GM12864 (cell line): Measurements from ENCODE around the gene CLSTN2.

Experiments used
- DNase-seq: peaks from one replicate; pipeline ENCODE4 v3.0.0-alpha.2; 2011; ENCODE audit warnings: low read depth
- H3K4me3 ChIP-seq: 2 replicates; pipeline ENCODE4 v1.5.1; 2011; ENCODE audit warnings: mild to moderate bottlenecking, low read depth, low read length, control low read depth
- TF ChIP-seq, protein P1 (sequence below): IDR thresholded peaks from 2 replicates; pipeline ENCODE4 v1.5.1; 2011; ENCODE audit warnings: low read depth, mild to moderate bottlenecking, moderate library complexity, low read length, control low read depth, inconsistent platforms; ENCODE audit errors: missing control alignments

CLSTN2 gene

GRCh38 chr3:140397847-140398246 lies 462.9 kb downstream of the CLSTN2 start:
- TF ChIP-seq, protein P1, sequence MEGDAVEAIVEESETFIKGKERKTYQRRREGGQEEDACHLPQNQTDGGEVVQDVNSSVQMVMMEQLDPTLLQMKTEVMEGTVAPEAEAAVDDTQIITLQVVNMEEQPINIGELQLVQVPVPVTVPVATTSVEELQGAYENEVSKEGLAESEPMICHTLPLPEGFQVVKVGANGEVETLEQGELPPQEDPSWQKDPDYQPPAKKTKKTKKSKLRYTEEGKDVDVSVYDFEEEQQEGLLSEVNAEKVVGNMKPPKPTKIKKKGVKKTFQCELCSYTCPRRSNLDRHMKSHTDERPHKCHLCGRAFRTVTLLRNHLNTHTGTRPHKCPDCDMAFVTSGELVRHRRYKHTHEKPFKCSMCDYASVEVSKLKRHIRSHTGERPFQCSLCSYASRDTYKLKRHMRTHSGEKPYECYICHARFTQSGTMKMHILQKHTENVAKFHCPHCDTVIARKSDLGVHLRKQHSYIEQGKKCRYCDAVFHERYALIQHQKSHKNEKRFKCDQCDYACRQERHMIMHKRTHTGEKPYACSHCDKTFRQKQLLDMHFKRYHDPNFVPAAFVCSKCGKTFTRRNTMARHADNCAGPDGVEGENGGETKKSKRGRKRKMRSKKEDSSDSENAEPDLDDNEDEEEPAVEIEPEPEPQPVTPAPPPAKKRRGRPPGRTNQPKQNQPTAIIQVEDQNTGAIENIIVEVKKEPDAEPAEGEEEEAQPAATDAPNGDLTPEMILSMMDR: no peak
- no peak for DNase-seq
- no peak overlapping the region for H3K4me3 ChIP-seq

- TF ChIP-seq, protein P1: no peak
- DNase-seq: no peak
These were observed 463.4 kb downstream of the CLSTN2 start for GRCh38 chr3:140398387-140398786.

GRCh38 chr3:140399871-140400270 lies 464.9 kb downstream of the CLSTN2 start:
- TF ChIP-seq, protein P1: no peak
- no peak overlapping the region for H3K4me3 ChIP-seq
- DNase-seq: no peak

More at GRCh38 chr3:140398387-140398786, 463.4 kb downstream of the CLSTN2 start:
- H3K4me3 ChIP-seq: no peak overlapping the region

- no peak for DNase-seq
- TF ChIP-seq, protein P1: no peak
- no peak overlapping the region for H3K4me3 ChIP-seq
These were observed 468.1 kb downstream of the CLSTN2 start for GRCh38 chr3:140403079-140403478.

DNA sequence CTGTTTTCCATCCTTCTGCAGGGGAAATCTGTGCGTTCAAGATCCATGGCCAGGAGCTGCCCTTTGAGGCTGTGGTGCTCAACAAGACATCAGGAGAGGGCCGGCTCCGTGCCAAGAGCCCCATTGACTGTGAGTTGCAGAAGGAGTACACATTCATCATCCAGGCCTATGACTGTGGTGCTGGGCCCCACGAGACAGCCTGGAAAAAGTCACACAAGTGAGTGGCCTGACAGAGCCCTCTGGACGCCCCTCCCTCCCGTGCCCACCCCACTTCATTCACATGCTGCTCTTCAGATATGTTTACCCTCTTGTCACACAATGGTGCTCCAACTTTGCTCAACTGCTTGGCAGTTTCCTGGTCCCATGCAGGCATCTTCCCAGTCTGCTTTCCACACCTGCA lies 468.6 kb downstream of the CLSTN2 start:
- TF ChIP-seq, protein P1: no peak
- no peak for DNase-seq
- H3K4me3 ChIP-seq: no peak overlapping the region

DNA sequence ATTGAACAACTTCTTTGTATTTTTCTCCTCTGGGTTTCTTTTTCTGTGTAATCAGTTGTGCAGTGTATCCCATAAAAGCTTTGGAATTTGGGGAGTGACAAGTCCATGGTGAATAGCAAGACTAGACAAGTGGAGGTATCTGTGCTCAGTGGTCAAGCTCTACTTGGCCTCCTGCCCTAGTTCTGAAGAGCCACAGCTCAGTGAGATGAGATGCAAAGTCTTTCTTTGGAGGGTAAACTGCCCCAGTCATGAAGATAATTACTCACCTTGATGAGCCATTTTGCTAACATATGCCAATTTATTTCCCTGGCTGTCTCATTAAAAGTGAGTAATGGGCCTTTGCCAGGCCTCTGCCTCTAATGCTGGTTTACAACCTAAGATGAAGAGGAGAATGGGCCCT lies 471.7 kb downstream of the CLSTN2 start:
- no peak for DNase-seq
- H3K4me3 ChIP-seq: no peak overlapping the region
- TF ChIP-seq, protein P1: no peak

- TF ChIP-seq, protein P1: no peak
- no peak for DNase-seq
- H3K4me3 ChIP-seq: no peak overlapping the region
These were observed 473.3 kb downstream of the CLSTN2 start for GRCh38 chr3:140408252-140408651.
